Immature natural killer cell (primary cell): ENCODE measurements around the gene NMT1. TPM values are rescaled to one million over a fixed set of nuclear protein-coding genes. Genes with fewer than 3 reads are reported as not detected.

Experiments used
- DNase-seq, 3 donors: peaks; one replicate each; pipeline ENCODE4 v3.0.0; 2022; ENCODE audit warnings: mixed read lengths in 1 of 3
- H3K27ac Mint-ChIP-seq, 6 donors: one replicate each; pipeline ENCODE4 v1.8.0; 2020; ENCODE audit warnings: mixed read lengths in 6 of 6, mild to moderate bottlenecking in 5 of 6, inconsistent platforms in 4 of 6, moderate library complexity in 3 of 6
- H3K27me3 Mint-ChIP-seq, 3 donors: one replicate each; pipeline ENCODE4 v1.8.0; 2020 to 2021; ENCODE audit warnings: low read depth in 3 of 3, mild to moderate bottlenecking in 3 of 3, mixed read lengths in 3 of 3, moderate library complexity in 3 of 3, inconsistent platforms in 1 of 3
- H3K36me3 Mint-ChIP-seq, 3 donors: one replicate each; pipeline ENCODE4 v1.8.0; 2020; ENCODE audit warnings: mixed read lengths in 3 of 3, inconsistent platforms in 2 of 3, mild to moderate bottlenecking in 2 of 3
- H3K4me1 Mint-ChIP-seq, 2 donors: one replicate each; pipeline ENCODE4 v1.8.0; 2020; ENCODE audit warnings: inconsistent platforms in 2 of 2, mild to moderate bottlenecking in 2 of 2, mixed read lengths in 2 of 2, moderate library complexity in 1 of 2
- H3K4me3 Mint-ChIP-seq, 5 donors: one replicate each; pipeline ENCODE4 v1.8.0; 2020; ENCODE audit warnings: mild to moderate bottlenecking in 5 of 5, mixed read lengths in 5 of 5, inconsistent platforms in 3 of 5, moderate library complexity in 3 of 5
- H3K9me3 Mint-ChIP-seq, 6 donors: one replicate each; pipeline ENCODE4 v1.8.0; 2020; ENCODE audit warnings: mild to moderate bottlenecking in 6 of 6, mixed read lengths in 6 of 6, inconsistent platforms in 4 of 6, moderate library complexity in 3 of 6
- polyA plus RNA-seq, 3 donors: library from polyadenylated mRNA; unstranded; fragments of 300-500 nt; fragmentation: Illumina TruSeq; gene quantifications; one replicate each; pipeline ENCODE4 v1.2.3, GENCODE V29; 2021

Gene NMT1
- polyA plus RNA-seq, 3 donors from 2014 or later: 53.8 to 74.1 (median 69.9) TPM

GRCh38 chr17:45128989-45129388 lies 67.9 kb downstream of the NMT1 start:
- Mint-ChIP-seq H3K9me3 (no peaks in the 10 kb centered on the region), H3K4me3 (no peak overlapping the region), H3K4me1 (peaks cover 4 to 5% of the 10 kb centered on the region in 2 donors), H3K27ac (no peak overlapping the region), H3K36me3 (no peaks in the 10 kb centered on the region), H3K27me3 (peaks cover 4 to 7% (median 5%) of the 10 kb centered on the region in 3 donors)
- DNase-seq: no peak

GRCh38 chr17:45129426-45129939 lies 68.4 kb downstream of the NMT1 start:
- H3K9me3 Mint-ChIP-seq: no peaks in the 10 kb centered on the region
- H3K27ac Mint-ChIP-seq: no peak overlapping the region
- peaks cover 4 to 6% of the 10 kb centered on the region in 2 donors for H3K4me1 Mint-ChIP-seq
- no peaks in the 10 kb centered on the region for H3K36me3 Mint-ChIP-seq
- DNase-seq: no peak
- peaks cover 4 to 7% (median 5%) of the 10 kb centered on the region in 3 donors for H3K27me3 Mint-ChIP-seq
- H3K4me3 Mint-ChIP-seq: no peak overlapping the region

- no peak for DNase-seq
- Mint-ChIP-seq H3K27ac (no peak overlapping the region), H3K9me3 (no peaks in the 10 kb centered on the region), H3K4me1 (peaks cover 6 to 8% of the 10 kb centered on the region in 2 donors), H3K27me3 (peaks cover 4 to 7% (median 6%) of the 10 kb centered on the region in 3 donors), H3K4me3 (peak overlapping the region in 1 of 5 donors; percentile 47), H3K36me3 (no peaks in the 10 kb centered on the region)
Measured at GRCh38 chr17:45129940-45130680, 69.0 kb downstream of the NMT1 start.

- Mint-ChIP-seq H3K27ac (no peak overlapping the region), H3K36me3 (no peaks in the 10 kb centered on the region), H3K27me3 (peaks cover 8 to 10% (median 9%) of the 10 kb centered on the region in 3 donors), H3K9me3 (no peaks in the 10 kb centered on the region), H3K4me1 (peaks cover 12 to 16% of the 10 kb centered on the region in 2 donors), H3K4me3 (peak overlapping the region; percentile 44 to 93 (median 57))
- no peak for DNase-seq
Measured at GRCh38 chr17:45130681-45131615, 69.8 kb downstream of the NMT1 start.

GRCh38 chr17:45131616-45132319 lies 70.7 kb downstream of the NMT1 start:
- Mint-ChIP-seq H3K36me3 (no peaks in the 10 kb centered on the region), H3K4me3 (peak overlapping the region; percentile 57 to 93 (median 58)), H3K27me3 (peaks cover 8 to 10% (median 9%) of the 10 kb centered on the region in 3 donors), H3K9me3 (no peaks in the 10 kb centered on the region), H3K4me1 (peaks cover 19 to 22% of the 10 kb centered on the region in 2 donors), H3K27ac (no peak overlapping the region)
- DNase-seq: peak; percentile 38 to 48 (median 41)

- no peak for DNase-seq
- Mint-ChIP-seq H3K36me3 (no peaks in the 10 kb centered on the region), H3K4me3 (peak within 1 kb of the TSS; percentile 91 to 95 (median 93)), H3K27ac (peak within 1 kb of the TSS; percentile 78 to 92 (median 87)), H3K9me3 (no peaks in the 10 kb centered on the region), H3K4me1 (peaks cover 19 to 22% of the 10 kb centered on the region in 2 donors), H3K27me3 (peaks cover 8 to 10% (median 9%) of the 10 kb centered on the region in 3 donors)
Measured at GRCh38 chr17:45132320-45132571, 71.1 kb downstream of the NMT1 start, which contains the start of gene PLCD3. Gene PLCD3 (minus strand): TSS chr17:45132515. CDS start chr17:45132410, 105 bp downstream.

- DNase-seq: peak; percentile 68 to 73 (median 72)
- Mint-ChIP-seq H3K36me3 (no peaks in the 10 kb centered on the region), H3K4me1 (peaks cover 19 to 22% of the 10 kb centered on the region in 2 donors), H3K4me3 (peak overlapping the region; percentile 91 to 95 (median 93)), H3K9me3 (no peaks in the 10 kb centered on the region), H3K27ac (peak overlapping the region; percentile 78 to 92 (median 87)), H3K27me3 (peaks cover 5 to 12% (median 8%) of the 10 kb centered on the region in 3 donors)
Measured at GRCh38 chr17:45132572-45133463, 71.7 kb downstream of the NMT1 start.

GRCh38 chr17:45135192-45135977 lies 74.3 kb downstream of the NMT1 start, which contains the start of gene ACBD4:
Gene ACBD4 (plus strand): TSS chr17:45135687. CDS start chr17:45136145, 458 bp downstream.
- peak; percentile 98 for DNase-seq
- peak within 1 kb of the TSS; percentile 55 to 86 (median 76) for H3K27ac Mint-ChIP-seq
- peaks cover 4 to 10% (median 8%) of the 10 kb centered on the region in 3 donors for H3K27me3 Mint-ChIP-seq
- H3K9me3 Mint-ChIP-seq: no peaks in the 10 kb centered on the region
- H3K4me3 Mint-ChIP-seq: peak within 1 kb of the TSS; percentile 82 to 88 (median 86)
- H3K4me1 Mint-ChIP-seq: peaks cover 19 to 22% of the 10 kb centered on the region in 2 donors
- H3K36me3 Mint-ChIP-seq: no peaks in the 10 kb centered on the region

GRCh38 chr17:45135978-45136791 lies 75.1 kb downstream of the NMT1 start:
- Mint-ChIP-seq H3K27me3 (peaks cover 4 to 10% (median 7%) of the 10 kb centered on the region in 3 donors), H3K4me3 (peak overlapping the region; percentile 82 to 88 (median 86)), H3K9me3 (no peaks in the 10 kb centered on the region), H3K36me3 (peaks cover 0 to 3% (median 0%) of the 10 kb centered on the region in 3 donors), H3K27ac (peak overlapping the region; percentile 55 to 86 (median 76)), H3K4me1 (peaks cover 21 to 28% of the 10 kb centered on the region in 2 donors)
- DNase-seq: no peak

- Mint-ChIP-seq H3K27ac (peak overlapping the region in 1 of 6 donors; percentile 12), H3K9me3 (no peaks in the 10 kb centered on the region), H3K4me1 (peaks cover 26 to 36% of the 10 kb centered on the region in 2 donors), H3K36me3 (peaks cover 0 to 4% (median 0%) of the 10 kb centered on the region in 3 donors), H3K4me3 (peak overlapping the region; percentile 79 to 88 (median 85)), H3K27me3 (peaks cover 4 to 10% (median 7%) of the 10 kb centered on the region in 3 donors)
- no peak for DNase-seq
Measured at GRCh38 chr17:45136846-45137560, 75.9 kb downstream of the NMT1 start.
